HL-60 (cell line): ENCODE measurements around the gene CFAP157.

ENCODE experiments used
- DNase-seq, 2 experiments: peaks; one replicate each; pipeline ENCODE4 v3.0.0-alpha.2; 2010 to 2020; ENCODE audit warnings: low read depth in 1 of 2, low spot score in 1 of 2
- H3K27ac ChIP-seq: fragments of 250-450 bp; sonication (Bioruptor Pico); replicated peaks from 2 replicates; pipeline ENCODE4 v1.5.1; 2020; ENCODE audit warnings: mild to moderate bottlenecking, moderate library complexity
- H3K27me3 ChIP-seq: fragments of 250-450 bp; sonication (Bioruptor Pico); 2 replicates; pipeline ENCODE4 v1.5.1; 2021; ENCODE audit warnings: mild to moderate bottlenecking, moderate library complexity; ENCODE audit not compliant: insufficient read depth, poor library complexity, severe bottlenecking
- H3K4me3 ChIP-seq: replicated peaks from 2 replicates; pipeline ENCODE4 v1.5.1; 2011; ENCODE audit warnings: mild to moderate bottlenecking, control low read depth, low read length; ENCODE audit not compliant: insufficient read depth
- GABPA ChIP-seq: IDR thresholded peaks from 2 replicates; pipeline ENCODE4 v1.6.1; 2012; ENCODE audit warnings: low read depth
- POLR2AphosphoS5 ChIP-seq: IDR thresholded peaks from 2 replicates; pipeline ENCODE4 v1.6.1; 2012; ENCODE audit warnings: low read depth
- SPI1 ChIP-seq: IDR thresholded peaks from 2 replicates; pipeline ENCODE4 v1.6.1; 2012; ENCODE audit warnings: low read depth, mild to moderate bottlenecking, borderline replicate concordance
- TF ChIP-seq, protein P1 (sequence below): IDR thresholded peaks from 2 replicates; pipeline ENCODE4 v1.6.1; 2012; ENCODE audit warnings: low read depth; ENCODE audit not compliant: insufficient replicate concordance
- TF ChIP-seq, protein P2 (sequence below): IDR thresholded peaks from one replicate; pipeline ENCODE4 v1.5.1; 2011; ENCODE audit warnings: low read length, control low read depth, inconsistent platforms; ENCODE audit not compliant: insufficient read depth

CFAP157 gene

DNA sequence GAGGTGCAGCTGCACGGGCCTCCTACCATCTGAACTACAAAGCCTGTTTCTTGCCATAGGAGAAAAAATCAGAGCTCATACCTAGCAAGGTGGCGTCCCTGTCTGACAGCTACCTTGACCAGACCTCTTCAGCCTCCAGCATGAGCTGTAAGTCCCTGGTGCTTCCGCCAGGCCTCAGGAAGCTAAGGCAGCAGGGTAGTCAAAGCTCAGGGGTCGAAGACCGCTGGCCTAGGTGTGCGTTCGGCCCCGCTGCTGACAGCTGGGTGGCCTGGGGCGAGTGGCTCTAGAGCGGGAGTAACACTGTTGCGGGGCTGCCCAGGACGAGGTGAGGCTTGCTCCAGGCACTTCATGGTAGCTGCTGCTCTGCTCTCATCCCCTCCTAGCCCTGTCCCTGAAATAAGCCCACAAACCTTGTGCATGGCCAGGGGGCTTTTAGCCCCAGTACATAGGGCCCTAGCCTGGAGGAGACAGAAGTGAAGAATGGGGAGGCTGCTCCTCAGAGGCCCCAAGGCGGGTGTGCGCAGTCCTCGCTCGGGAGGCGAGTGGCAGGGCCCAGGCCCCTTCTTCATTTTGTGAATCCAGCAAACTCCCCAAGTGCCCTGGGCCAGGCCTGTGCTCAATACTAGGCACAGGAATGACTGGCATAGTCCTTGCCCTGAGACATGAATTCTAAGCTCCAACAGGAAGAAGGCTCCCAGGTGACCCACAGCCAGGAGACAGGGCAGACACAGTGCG lies 22.9 kb downstream of the CFAP157 start:
- DNase-seq, result no peak
- H3K4me3 ChIP-seq, result no peak overlapping the region
- no peaks in the 10 kb centered on the region for H3K27me3 ChIP-seq
- no peak overlapping the region for H3K27ac ChIP-seq
- TF ChIP-seq, protein P1, sequence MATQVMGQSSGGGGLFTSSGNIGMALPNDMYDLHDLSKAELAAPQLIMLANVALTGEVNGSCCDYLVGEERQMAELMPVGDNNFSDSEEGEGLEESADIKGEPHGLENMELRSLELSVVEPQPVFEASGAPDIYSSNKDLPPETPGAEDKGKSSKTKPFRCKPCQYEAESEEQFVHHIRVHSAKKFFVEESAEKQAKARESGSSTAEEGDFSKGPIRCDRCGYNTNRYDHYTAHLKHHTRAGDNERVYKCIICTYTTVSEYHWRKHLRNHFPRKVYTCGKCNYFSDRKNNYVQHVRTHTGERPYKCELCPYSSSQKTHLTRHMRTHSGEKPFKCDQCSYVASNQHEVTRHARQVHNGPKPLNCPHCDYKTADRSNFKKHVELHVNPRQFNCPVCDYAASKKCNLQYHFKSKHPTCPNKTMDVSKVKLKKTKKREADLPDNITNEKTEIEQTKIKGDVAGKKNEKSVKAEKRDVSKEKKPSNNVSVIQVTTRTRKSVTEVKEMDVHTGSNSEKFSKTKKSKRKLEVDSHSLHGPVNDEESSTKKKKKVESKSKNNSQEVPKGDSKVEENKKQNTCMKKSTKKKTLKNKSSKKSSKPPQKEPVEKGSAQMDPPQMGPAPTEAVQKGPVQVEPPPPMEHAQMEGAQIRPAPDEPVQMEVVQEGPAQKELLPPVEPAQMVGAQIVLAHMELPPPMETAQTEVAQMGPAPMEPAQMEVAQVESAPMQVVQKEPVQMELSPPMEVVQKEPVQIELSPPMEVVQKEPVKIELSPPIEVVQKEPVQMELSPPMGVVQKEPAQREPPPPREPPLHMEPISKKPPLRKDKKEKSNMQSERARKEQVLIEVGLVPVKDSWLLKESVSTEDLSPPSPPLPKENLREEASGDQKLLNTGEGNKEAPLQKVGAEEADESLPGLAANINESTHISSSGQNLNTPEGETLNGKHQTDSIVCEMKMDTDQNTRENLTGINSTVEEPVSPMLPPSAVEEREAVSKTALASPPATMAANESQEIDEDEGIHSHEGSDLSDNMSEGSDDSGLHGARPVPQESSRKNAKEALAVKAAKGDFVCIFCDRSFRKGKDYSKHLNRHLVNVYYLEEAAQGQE, result no peak
- TF ChIP-seq POLR2AphosphoS5, result no peak
- TF ChIP-seq, protein P2, sequence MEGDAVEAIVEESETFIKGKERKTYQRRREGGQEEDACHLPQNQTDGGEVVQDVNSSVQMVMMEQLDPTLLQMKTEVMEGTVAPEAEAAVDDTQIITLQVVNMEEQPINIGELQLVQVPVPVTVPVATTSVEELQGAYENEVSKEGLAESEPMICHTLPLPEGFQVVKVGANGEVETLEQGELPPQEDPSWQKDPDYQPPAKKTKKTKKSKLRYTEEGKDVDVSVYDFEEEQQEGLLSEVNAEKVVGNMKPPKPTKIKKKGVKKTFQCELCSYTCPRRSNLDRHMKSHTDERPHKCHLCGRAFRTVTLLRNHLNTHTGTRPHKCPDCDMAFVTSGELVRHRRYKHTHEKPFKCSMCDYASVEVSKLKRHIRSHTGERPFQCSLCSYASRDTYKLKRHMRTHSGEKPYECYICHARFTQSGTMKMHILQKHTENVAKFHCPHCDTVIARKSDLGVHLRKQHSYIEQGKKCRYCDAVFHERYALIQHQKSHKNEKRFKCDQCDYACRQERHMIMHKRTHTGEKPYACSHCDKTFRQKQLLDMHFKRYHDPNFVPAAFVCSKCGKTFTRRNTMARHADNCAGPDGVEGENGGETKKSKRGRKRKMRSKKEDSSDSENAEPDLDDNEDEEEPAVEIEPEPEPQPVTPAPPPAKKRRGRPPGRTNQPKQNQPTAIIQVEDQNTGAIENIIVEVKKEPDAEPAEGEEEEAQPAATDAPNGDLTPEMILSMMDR, result no peak
- TF ChIP-seq GABPA, result no peak
- no peak for TF ChIP-seq SPI1

DNA sequence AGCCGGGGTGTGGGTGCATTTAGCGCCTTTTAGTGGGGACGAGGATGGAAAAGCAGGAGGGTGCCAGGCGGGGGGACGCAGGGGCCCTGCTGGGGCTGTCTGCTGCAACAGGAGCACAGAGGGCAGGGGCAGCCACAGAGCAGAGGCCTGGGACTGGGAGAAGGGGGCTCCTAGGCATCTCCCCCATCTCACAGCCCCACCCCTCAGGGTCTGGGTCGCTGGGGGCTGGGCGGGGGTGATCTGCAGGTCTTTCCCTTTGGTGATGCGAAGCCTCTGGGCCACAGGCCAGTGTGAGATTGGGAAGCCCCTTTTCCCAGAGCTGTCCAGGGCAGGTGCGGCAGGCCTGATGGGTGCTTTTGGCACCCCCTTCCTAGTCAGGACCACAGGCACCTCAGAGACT lies 23.5 kb downstream of the CFAP157 start:
- DNase-seq, result no peak
- TF ChIP-seq SPI1, result no peak
- TF ChIP-seq GABPA, result no peak
- TF ChIP-seq, protein P2, result no peak
- no peak for TF ChIP-seq POLR2AphosphoS5
- TF ChIP-seq, protein P1, result no peak
- H3K4me3 ChIP-seq, result no peak overlapping the region
- H3K27me3 ChIP-seq, result no peaks in the 10 kb centered on the region
- H3K27ac ChIP-seq, result no peak overlapping the region

DNA sequence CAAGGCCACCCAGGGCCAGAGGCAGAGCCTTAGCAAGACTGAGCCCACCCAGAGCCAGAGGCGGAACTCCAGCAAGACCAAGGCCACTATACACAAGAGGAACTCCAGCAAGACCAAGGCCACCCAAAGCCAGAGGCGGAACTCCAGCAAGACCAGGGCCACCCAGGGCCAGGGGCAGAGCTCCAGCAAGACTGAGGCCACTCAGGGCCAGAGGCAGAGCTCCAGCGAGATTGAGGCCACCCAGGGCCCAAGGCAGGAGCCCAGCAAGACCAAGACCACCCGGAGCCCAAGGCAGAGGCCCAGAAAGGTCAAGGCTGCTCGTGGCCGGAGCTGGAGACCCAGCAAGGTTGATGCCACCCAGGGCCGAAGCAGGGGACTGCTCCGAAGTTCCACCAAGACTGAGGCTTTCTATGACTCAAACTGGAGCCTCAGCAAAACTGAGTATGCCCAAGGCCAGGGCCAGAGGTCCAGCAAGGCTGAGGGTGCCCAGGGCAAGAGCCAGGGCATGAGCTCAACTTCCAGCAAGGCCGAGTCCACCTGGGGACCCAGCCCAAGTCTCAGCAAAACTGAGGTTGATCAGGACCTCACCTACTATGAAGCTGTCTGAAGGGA lies 24.1 kb downstream of the CFAP157 start:
- H3K4me3 ChIP-seq, result no peak overlapping the region
- H3K27me3 ChIP-seq, result no peaks in the 10 kb centered on the region
- TF ChIP-seq, protein P2, result no peak
- TF ChIP-seq GABPA (no peak), SPI1 (no peak), POLR2AphosphoS5 (no peak)
- TF ChIP-seq, protein P1, result no peak
- DNase-seq, result no peak
- no peak overlapping the region for H3K27ac ChIP-seq
